Measurements from ENCODE around the gene RTN4RL1.
A peak's percentile ranks its signal among the peaks of the same experiment; 100 is the strongest.

Gene RTN4RL1

GRCh38 chr17:2060681-2061440 lies 35.7 kb upstream of the RTN4RL1 start:
- intact Hi-C loops (cut with DNase I): no loop called here
- DNase-seq: peak in 1 of 10 donors; percentile 35

GRCh38 chr17:2060385-2060658 lies 35.2 kb upstream of the RTN4RL1 start:
- peak in 1 of 10 donors; percentile 55 for DNase-seq
- intact Hi-C loops (cut with DNase I): no loop called here

- intact Hi-C loops (cut with DNase I): no loop called here
- DNase-seq: no peak
Observed at GRCh38 chr17:2059547-2060384, 34.6 kb upstream of the RTN4RL1 start.

GRCh38 chr17:2058586-2059546 lies 33.7 kb upstream of the RTN4RL1 start:
- peak in 3 of 10 donors; percentile 25 to 52 (median 48) for DNase-seq
- intact Hi-C loops (cut with DNase I): no loop called here

- no peak for DNase-seq
- intact Hi-C loops (cut with DNase I): no loop called here
Observed at GRCh38 chr17:2057760-2058585, 32.8 kb upstream of the RTN4RL1 start.

- intact Hi-C loops (cut with DNase I): no loop called here
- DNase-seq: no peak
Observed at GRCh38 chr17:2057175-2057759, 32.1 kb upstream of the RTN4RL1 start.

GRCh38 chr17:2056206-2057174 lies 31.4 kb upstream of the RTN4RL1 start:
- intact Hi-C loops (cut with DNase I): no loop called here
- no peak for DNase-seq

- no peak for DNase-seq
Observed at GRCh38 chr17:2055292-2056205, 30.4 kb upstream of the RTN4RL1 start.

GRCh38 chr17:2054512-2055291 lies 29.6 kb upstream of the RTN4RL1 start, which contains the start of gene HIC1:
Gene HIC1 (plus strand): TSS chr17:2055103. CDS start chr17:2056691, 1,588 bp downstream.
- peak in 9 of 10 donors; percentile 38 to 95 (median 57) for DNase-seq

More at GRCh38 chr17:2055292-2056205, 30.4 kb upstream of the RTN4RL1 start:
- intact Hi-C loops (cut with DNase I): loop anchor here (1.0 kb wide), 1 partner anchor 189 kb away; no protein-coding TSS in a partner anchor

GRCh38 chr17:2054262-2054511 lies 29.1 kb upstream of the RTN4RL1 start:
- intact Hi-C loops (cut with DNase I): no loop called here
- DNase-seq: no peak

More at GRCh38 chr17:2054512-2055291, 29.6 kb upstream of the RTN4RL1 start, which contains the start of gene HIC1:
- intact Hi-C loops (cut with DNase I): loop anchor here (1.0 kb wide), 1 partner anchor 190 kb away; no protein-coding TSS in a partner anchor

GRCh38 chr17:2053380-2054261 lies 28.5 kb upstream of the RTN4RL1 start:
- peak; percentile 45 to 95 (median 70) for DNase-seq
- intact Hi-C loops (cut with DNase I): no loop called here

GRCh38 chr17:2051933-2052559 lies 26.9 kb upstream of the RTN4RL1 start:
- DNase-seq: no peak

GRCh38 chr17:2051061-2051932 lies 26.2 kb upstream of the RTN4RL1 start:
- intact Hi-C loops (cut with DNase I): no loop called here
- peak in 5 of 10 donors; percentile 37 to 92 (median 59) for DNase-seq

More at GRCh38 chr17:2051933-2052559, 26.9 kb upstream of the RTN4RL1 start:
- intact Hi-C loops (cut with DNase I): no loop called here
